Measurements from ENCODE around the gene ADCY3.
A peak's percentile ranks its signal among the peaks of the same experiment; 100 is the strongest.

ADCY3 gene

DNA sequence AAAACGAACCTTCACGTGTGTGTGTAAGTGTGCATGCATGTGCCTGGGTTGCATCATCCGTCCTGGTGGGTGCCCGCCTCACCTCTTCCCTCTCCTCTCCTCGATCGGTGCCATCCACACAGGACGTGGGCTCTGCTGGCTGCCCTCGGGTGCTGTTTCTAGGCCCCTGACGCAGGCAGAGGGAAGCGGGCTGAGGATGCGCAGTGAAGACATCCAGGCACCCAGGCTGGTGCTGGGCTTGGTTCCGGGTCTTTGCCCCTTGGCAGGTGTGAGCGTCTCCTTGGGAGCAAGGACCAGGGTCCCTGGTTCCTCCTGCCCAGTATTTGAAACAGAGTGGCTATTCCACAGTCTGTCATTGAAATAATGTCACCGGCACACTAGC lies 6.2 kb upstream of the ADCY3 start:
- DNase-seq (ENCODE audit: low spot score): no peak
- FAIRE-seq: no peak

- FAIRE-seq (peak; percentile 97), DNase-seq (ENCODE audit: low spot score) (no peak)
Measured at GRCh38 chr2:24925815-24926214, 5.8 kb upstream of the ADCY3 start.

- DNase-seq (ENCODE audit: low spot score) (no peak), FAIRE-seq (peak; percentile 13)
Measured at GRCh38 chr2:24924732-24925131, 4.7 kb upstream of the ADCY3 start.

DNA sequence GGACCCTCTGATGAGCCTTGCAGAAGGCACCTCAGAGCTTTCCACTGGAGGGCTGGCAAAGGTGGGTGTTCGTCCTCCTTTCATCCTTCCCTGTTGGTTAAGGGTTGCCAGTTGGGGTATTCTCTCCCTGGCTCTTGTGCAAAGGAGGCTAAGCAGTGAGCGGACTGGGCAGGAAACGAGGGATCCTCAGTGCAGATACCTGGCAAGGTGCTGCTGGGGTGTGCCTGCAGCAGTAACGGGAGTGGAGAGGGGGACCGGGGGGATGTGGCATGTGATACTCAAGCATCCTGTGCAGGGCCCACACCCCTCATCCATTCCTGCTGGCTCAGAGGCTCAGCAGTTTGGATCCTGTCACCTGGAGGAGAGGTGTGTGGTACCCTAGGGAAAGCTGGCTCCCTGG lies 4.2 kb upstream of the ADCY3 start:
- no peak for DNase-seq (ENCODE audit: low spot score)
- FAIRE-seq: no peak

DNA sequence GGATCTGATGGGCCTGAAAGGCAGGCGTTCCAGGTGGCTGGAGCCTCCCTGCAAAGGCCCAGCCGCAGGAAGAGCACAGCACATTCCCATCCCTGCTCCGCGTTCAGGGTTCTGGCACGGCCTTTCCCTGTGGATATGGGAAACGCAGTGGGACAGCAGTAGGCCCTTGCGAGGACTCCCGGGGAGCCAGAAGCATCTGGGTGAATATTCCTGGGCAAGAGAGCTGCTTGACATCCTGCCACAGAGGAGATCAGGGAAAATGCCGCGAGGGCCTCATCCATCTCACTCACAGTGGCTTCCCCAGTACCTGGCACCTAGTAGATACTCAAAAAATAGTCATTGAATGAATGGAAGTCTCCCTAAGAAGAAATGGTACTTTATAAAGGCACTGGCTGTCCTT lies 3.1 kb upstream of the ADCY3 start:
- FAIRE-seq (no peak), DNase-seq (ENCODE audit: low spot score) (no peak)

DNA sequence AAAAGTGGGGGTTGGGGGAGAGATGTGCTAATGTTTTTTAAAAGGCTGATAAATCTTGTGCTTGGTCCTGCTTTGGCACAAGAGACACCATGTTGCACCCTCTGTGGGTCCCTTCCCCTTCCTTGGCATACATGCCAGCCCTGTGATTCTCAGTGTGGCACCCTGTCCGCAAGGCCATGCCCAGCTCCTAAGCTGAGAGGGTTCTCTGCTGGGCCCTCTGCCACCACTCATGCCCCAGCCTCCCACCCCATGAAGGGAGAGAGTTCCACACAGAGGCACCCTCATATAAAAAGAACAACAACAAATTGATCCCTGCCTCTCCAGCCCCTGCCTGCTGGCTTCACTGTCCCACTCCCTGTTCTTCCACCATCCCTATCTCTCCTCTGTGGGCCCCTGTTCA lies 2.5 kb upstream of the ADCY3 start:
- FAIRE-seq (peak; percentile 5), DNase-seq (ENCODE audit: low spot score) (no peak)

- FAIRE-seq (no peak), DNase-seq (ENCODE audit: low spot score) (peak; percentile 50)
Measured at GRCh38 chr2:24920809-24921441, 888 bp upstream of the ADCY3 start.

- DNase-seq (ENCODE audit: low spot score): peak; percentile 64
- FAIRE-seq: no peak
Measured at GRCh38 chr2:24919506-24920097, 435 bp downstream of the ADCY3 start.

GRCh38 chr2:24919037-24919505 lies 966 bp downstream of the ADCY3 start:
- DNase-seq (ENCODE audit: low spot score): peak; percentile 65
- no peak for FAIRE-seq

- no peak for FAIRE-seq
Measured at GRCh38 chr2:24918326-24919036, 1.6 kb downstream of the ADCY3 start.

DNA sequence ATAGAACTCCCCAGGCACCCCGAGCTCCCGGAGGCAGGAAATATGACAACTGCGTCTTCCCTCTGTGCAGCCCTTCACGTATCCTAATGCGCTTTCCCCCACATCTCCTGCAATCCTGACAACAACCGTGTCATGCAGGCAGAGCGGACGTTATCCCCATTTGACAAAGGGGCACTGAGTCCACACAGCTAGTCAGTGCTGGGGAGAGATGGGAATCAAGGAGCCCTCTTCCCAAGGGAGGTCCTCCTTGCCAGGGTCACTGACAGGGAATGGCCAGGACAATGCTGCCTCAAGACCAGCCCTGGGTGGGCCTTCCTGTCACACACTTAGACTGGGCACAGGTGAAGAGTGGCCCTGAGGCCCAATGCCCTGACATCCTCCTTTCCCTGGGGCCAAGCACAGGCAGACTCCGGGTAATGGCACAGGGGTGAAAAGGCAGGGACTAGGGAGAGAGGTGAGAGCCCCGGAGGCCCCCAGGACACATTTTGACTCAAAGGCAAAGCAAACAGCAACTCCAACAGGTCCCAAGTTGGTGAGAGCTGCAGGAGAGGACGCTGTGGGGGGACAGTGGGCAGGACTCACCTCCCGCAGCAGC lies 2.2 kb downstream of the ADCY3 start:
- FAIRE-seq (no peak), DNase-seq (ENCODE audit: low spot score) (no peak)

More at GRCh38 chr2:24918326-24919036, 1.6 kb downstream of the ADCY3 start:
- no peak for DNase-seq (ENCODE audit: low spot score)

DNA sequence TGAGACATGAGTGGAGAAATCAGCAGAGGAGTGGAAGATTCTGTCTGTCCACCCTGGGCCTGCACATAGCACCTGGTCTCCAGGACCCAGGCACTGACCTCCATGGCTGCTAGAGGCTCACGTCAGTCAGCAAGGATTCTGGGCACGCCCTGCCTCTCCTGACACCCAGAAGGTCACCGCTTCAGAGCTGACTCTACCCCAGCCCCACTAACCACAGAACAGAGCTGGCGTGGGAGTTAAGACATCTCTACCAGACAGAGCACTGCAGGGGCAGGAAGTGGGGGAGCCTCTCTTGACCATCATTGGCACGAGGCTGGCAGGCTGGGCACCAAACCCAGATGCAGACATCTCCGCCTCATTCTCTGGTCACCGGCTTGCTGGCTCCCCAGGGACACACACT lies 3.0 kb downstream of the ADCY3 start:
- FAIRE-seq: no peak
- peak; percentile 31 for DNase-seq (ENCODE audit: low spot score)

- no peak for FAIRE-seq
- no peak for DNase-seq (ENCODE audit: low spot score)
Measured at GRCh38 chr2:24915796-24916195, 4.2 kb downstream of the ADCY3 start.

DNA sequence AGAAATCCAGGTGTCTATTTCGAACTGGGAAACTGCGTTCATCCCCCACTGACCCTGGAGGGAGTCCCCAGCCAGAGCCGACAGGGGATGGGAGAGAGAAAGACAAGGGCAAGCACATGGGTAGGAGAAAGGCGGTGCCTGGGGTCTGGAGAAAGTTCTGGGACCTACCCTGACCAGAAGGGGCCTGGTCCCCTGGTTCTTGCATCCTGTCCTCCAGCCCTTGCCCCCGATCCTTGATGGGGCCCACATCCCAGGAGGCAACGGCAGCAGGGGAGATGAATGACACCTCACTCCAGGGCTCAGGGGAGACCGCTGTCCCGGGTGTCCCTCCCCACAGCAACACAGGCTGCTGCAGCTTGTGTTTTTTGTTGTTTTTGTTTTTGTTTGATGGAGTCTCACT lies 4.9 kb downstream of the ADCY3 start:
- no peak for FAIRE-seq
- no peak for DNase-seq (ENCODE audit: low spot score)

- no peak for DNase-seq (ENCODE audit: low spot score)
- FAIRE-seq: no peak
Measured at GRCh38 chr2:24914713-24915112, 5.3 kb downstream of the ADCY3 start.

GRCh38 chr2:24913911-24914310 lies 6.1 kb downstream of the ADCY3 start:
- no peak for DNase-seq (ENCODE audit: low spot score)
- FAIRE-seq: no peak

- DNase-seq (ENCODE audit: low spot score) (no peak), FAIRE-seq (no peak)
Measured at GRCh38 chr2:24912986-24913385, 7.1 kb downstream of the ADCY3 start.

DNA sequence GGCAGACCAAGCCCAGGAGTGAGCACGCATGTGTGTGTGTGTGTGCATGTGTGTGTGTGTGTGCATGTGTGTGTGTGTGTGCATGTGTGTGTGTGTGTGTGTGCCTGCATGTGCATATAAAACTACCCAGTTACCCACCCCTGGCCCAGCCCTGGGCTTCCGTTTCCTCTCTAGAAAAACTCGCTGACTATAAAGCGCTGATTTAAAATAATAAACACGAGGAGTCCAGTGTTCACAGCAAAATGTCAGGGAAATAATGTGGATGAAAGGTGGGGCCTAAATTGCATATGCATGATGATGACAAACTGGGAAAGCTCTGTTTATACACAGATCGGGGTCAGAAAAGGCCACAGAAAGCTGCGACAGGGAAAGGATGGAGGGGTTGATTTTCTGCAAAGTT lies 7.5 kb downstream of the ADCY3 start:
- no peak for DNase-seq (ENCODE audit: low spot score)
- FAIRE-seq: peak; percentile 9

GRCh38 chr2:24910245-24910644 lies 9.8 kb downstream of the ADCY3 start:
- DNase-seq (ENCODE audit: low spot score): no peak
- no peak for FAIRE-seq

DNA sequence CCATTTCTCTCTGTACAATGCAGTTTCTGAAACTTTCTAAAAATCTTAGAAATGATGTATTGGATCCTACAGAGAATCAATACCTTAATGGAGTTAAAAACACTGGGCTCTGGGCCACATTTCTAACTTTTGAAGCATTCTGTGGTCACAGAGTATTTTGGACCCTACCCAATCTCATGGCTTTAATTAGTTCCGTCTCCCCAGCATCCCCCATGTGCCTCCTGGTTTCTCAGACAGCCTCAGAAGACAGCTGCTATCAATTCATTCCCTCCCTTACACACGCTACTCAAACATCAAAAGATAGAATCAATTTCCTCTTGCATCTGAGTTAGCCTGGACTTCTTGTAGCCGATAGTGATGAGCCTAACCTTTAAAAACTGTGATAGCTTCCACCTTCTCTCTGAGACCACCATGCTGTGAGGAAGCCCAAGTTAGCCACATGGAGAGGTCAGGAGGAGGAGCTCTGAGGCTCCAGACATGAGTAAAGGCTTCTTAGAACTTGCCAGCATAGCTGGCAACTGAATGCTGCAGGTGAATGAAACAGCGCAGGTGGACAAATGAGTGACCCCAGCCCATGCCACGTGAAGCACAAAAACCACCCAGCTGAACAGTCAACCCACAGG lies 10.4 kb downstream of the ADCY3 start:
- no peak for DNase-seq (ENCODE audit: low spot score)
- no peak for FAIRE-seq

DNA sequence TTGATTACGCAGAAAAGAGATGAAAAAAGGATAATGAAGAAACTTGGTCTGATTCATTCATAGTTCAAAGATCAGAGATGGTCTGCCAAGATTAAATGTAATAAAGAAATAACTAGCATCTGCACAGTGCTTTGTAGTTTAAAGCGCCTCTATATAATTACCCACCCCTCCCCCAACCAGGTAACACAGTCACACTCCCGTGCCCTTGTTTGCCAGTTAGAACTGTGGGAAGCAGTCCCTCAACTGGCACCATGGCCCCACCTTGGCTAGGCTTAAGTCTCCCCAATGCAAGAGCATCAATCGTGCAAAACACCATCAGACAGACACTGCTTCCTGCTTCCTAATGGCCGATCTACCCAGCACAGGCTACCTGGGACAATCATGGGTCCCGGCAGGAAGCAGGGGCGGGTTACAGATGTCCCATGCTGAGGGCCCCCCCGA lies 11.6 kb downstream of the ADCY3 start:
- peak; percentile 48 for FAIRE-seq
- no peak for DNase-seq (ENCODE audit: low spot score)

GRCh38 chr2:24907116-24907515 lies 12.9 kb downstream of the ADCY3 start:
- DNase-seq (ENCODE audit: low spot score) (no peak), FAIRE-seq (no peak)
